UCSD-AML1 (cell line): ENCODE measurements around the gene TMEM187.
"Not testable (repeated sequence)": the region's sequence is repeated elsewhere in the genome, so short reads cannot be mapped to it uniquely, and the experiment has no call there.

Experiments
- DNase-seq: peaks from one replicate; lab custom pipeline; 2025; ENCODE audit not compliant: unreplicated experiment; lab: John Stamatoyannopoulos, UW

Gene TMEM187

DNA sequence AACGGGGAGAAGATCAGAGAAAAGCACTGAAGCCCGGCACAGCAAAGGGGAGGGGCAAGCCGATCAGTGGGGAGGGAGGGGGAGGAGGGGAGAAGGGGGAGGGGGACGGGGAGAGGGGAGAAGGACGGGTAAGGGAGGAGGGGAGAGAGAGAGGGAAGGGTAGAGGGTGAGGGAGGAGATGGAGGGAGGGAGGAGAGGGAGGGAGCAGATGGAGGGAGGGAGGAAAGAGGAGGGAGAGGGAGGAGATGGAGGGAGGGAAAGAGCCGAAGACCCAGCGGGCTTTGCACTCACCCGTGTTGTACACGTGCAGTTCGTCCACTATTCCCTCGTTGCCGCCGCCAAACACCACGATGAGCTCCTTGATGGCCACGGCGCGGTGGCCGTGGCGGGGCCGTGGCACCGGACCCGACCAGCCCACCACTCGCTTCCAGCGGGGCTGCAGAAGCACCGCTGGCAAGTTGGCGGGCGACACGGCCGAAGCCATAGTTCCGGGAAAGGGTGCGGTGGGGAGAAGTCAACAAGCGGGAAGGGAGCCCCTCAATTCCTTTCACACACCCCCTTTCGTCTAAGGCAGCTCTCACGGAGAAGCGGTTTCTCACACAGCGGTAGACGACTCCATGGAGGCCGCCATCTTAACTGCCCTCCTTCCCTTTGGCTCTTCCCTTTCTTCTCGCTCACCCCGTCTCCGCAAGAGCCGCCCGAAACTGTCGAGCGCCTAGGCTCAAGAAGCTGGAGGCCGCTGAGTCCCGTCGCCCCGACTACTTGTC lies 2.0 kb upstream of the TMEM187 start:
- peak; percentile 56 for DNase-seq

DNA sequence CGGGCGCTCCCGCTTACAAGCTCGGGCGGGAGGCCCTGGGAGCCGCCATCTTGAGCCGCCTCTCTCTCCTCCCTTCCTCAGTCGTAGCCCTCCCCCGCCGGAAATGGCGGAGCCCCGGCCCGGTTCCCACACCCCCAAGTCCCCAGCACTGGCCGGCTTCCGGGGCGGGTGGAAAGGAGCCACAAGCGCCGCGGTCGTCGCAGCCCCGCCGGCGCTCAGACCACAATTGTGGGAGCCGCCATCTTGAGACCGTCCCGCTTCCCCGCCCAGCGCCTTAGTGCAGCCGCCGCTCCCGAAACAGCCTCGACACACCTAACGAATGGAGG lies 1.5 kb upstream of the TMEM187 start:
- peak; percentile 94 for DNase-seq

DNA sequence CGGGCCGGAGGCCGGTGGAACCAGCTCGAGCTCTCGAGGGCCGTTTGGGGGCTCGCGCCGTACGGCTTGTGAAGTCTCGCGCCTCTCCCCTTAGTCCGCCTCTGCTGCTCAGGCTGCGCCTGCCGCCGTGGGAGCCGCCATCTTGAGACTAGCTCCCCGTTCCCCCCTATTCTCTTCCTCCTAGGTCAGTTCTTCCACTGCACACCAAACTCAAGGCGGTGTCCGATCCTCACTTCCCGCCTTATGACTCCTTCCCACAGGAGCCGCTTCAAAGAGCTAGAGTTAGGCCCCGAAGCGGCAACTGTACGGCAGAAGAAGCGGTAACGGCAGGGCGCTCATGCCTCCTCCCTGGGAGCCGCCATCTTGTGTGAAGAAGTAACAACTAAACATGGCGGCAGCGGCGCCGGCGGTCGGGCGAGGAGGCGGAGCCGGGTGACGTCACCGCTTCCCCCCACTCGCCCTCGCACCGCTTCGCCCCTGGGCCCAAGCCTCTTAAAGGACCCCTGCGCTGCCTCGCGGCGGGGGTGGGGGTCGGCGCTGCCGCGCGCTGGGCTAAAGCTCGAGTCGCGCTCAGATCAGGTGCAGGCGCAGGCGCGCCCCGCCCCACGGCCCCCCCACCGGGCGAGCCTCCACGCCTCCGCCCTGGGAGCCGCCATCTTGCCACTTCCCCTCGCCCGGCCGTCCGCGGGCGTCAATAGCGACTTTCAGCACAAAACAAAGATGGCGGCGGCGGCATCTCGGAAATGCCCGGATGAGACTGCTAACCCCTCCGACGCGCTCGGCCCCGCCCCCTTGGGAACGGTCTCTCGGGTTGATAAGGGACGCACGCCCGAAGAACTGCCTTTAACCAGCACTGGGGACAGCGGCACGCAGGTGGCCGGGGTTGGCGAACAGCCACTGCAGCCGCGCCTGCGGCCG lies 845 bp upstream of the TMEM187 start, which contains the start of gene HCFC1:
TSS of gene HCFC1 (minus strand) at position 369 of the 918 bp plus-strand sequence. CDS start 978 bp downstream, outside the sequence.
- peak; percentile 96 for DNase-seq

DNA sequence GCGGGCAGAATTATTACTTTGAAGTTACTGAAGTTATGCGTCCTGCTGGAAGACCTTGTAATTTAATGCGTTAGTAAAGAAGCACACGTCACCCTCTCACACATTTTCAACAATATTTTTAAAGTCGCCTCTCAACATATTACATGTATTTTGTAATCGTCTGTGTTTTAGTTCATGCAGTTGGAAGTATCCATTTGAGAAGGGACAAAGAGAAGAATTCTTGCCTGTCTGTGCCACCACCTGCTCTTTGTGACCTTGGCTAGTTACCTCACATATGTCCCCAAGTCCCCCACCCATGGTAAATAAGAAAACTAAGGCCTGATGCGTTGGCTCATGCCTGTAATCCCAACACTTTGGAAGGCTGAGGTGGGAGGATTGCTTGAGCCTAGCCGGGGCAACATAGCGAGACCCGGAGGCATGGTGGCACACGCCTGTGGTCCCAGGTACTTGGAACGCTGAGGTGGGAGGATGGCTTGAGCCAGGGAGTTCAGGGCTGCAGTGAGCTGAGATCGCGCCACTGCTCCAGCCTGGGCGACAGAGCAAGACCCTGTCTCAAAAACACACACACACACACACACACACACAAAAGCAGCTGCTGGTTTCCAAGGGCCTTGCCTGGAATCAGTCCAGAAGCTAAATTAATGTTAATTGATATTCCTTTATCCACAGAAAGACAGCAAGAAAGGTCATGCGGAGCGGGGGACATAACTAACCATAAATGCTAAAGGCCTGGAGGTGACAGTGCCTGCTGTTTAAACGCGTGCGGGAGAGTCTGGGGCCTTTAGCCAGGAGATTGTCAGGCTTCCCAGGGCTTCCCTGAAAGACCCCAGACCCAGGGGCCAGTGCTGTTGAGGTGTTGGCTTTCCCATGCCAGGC lies 811 bp downstream of the TMEM187 start:
- DNase-seq: no peak

DNA sequence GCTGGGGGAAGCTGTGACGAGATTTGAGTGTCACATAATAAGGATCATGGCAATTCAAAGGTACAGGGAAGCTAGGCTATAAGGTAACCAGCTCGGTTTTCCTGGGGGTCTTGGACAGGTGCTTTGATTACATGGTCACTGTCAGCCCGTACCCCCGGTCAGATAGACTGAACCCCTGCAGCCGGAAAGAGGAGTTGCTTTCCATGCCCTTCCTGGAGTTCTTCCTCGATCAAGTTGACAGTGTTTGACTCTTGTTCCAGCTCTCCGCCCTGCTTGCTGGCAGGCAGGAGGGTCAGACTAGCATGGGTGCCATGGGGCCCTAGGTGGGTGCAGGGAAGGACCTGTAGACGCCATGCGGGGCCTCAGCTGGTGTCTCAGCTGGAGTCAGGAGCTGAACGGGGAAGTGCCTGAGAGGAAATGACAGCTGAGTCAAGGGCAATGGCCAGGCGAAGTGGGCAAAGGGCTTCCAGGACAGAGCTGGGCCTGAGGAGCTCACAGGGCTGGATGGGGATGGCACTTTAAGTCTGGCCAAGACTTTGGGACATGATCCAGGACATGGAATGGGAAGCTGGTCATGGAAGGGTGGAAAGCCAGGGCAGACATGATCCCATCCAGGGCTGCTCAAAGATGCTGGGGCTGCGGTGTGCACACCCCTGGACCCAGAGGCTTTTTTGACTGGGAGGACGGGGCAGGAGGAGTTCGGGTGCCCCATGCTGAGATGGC lies 1.6 kb downstream of the TMEM187 start:
- DNase-seq: peak; percentile 26

DNA sequence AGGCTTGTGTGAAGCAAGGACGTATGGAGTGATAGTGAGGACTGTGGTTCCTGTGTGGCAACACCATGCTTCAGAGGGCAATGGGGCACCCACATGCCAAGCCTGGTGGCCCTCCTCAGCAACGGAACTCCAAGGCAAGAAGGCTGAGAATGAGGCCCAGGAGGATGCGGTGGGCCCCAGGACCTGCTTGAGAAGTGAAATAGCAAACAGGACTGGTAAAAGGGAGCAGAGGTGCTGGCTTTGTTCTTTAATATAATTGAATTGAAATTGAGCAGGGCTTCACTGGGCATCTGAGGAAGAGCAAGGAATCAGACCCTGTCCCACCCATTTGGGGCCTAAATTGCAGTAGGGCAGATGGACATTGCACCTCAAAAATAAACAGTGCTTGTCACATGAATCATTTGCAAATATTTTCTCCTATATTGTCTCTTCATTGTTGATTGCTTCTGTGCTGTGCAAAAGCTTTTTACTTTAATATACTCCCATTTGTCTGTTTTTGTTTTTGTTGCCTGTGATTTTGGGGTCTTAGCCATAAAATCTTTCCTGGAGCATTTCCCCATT lies 2.3 kb downstream of the TMEM187 start:
- DNase-seq: no peak

DNA sequence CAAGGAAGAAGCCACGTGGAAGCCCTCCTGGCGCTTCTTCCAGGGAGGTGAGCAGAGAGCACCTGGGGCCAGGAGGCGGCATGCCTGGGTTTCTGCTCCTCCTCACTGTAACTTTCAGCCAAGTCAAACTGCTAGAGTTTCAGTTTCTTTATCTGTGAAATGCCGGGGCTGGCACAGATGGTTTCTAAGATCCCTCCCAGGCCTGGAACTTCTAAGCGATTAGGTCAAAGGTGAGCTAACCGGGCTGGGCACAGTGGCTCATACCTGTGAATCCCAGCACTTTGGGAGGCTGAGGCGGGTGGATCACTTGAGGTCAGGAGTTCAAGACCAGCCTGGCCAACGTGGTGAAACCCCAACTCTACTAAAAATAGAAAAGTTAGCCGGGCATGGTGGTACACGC lies 7.8 kb downstream of the TMEM187 start:
- not testable (repeated sequence) for DNase-seq

DNA sequence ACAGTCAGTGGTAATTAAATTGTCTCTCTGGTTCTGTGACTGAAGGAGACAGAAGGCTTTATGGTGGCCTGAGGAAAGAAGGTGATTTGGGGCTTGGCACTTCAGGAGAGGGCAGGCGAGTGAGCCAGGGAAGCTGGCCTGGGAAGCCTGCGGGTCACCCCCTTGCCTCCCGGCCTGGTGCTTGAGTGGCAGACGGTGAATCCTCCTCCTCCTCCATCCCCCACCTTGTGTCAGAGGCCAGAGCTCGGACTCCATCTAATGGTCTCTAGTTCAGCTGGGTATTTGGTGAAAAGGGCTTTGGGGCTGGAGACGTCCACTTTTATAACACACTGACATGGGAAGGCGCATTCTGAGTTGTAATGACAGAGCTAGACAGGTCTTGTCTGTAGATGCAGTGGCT lies 8.7 kb downstream of the TMEM187 start:
- DNase-seq: no peak

DNA sequence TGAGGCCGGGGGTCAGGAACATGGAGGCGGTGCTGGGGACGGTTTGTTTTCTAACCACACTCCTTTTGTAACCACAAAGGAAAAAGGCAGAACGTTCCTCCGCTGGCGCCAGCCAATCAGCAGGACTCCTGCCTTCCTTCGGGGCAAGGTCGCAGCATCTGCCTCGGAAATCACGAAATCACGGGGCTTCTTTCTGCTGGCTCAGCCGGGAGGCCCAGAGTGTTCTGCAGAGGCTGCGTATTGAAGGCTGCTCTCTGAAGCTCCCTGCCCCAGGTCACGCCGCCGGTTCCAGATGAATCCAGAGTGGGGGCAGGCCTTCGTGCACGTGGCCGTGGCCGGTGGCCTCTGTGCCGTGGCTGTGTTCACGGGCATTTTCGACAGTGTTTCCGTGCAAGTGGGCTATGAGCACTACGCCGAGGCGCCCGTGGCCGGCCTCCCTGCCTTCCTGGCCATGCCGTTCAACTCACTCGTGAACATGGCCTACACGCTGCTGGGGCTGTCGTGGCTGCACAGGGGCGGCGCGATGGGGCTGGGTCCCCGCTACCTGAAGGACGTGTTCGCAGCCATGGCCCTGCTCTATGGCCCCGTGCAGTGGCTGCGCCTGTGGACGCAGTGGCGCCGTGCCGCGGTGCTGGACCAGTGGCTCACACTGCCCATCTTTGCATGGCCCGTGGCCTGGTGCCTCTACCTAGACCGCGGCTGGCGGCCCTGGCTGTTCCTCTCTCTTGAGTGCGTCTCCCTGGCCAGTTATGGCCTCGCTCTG lies 9.4 kb downstream of the TMEM187 start:
- peak; percentile 75 for DNase-seq

DNA sequence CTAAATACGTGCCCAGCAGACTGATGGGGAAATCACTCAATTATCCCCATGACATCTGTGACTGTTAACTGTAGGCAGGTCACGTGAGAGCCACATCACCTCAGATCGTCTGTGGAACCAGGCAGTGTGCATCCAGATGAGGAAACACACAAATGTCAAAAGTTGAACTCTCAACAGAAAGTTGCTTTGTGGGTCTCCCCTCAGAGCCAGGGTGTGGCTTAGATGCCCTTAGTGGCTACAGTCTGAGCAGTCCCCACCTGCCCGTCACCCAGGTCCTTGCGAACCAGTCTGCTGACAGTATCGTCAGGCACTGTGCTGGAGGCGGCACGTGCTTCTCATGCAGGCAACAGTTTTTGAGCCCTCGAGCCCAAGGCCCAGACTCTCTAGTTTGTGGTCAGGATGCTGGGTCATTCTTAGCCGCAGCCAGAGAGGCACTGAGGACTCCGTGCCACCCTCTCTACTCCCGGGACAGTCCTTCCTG lies 10.8 kb downstream of the TMEM187 start:
- DNase-seq: no peak

DNA sequence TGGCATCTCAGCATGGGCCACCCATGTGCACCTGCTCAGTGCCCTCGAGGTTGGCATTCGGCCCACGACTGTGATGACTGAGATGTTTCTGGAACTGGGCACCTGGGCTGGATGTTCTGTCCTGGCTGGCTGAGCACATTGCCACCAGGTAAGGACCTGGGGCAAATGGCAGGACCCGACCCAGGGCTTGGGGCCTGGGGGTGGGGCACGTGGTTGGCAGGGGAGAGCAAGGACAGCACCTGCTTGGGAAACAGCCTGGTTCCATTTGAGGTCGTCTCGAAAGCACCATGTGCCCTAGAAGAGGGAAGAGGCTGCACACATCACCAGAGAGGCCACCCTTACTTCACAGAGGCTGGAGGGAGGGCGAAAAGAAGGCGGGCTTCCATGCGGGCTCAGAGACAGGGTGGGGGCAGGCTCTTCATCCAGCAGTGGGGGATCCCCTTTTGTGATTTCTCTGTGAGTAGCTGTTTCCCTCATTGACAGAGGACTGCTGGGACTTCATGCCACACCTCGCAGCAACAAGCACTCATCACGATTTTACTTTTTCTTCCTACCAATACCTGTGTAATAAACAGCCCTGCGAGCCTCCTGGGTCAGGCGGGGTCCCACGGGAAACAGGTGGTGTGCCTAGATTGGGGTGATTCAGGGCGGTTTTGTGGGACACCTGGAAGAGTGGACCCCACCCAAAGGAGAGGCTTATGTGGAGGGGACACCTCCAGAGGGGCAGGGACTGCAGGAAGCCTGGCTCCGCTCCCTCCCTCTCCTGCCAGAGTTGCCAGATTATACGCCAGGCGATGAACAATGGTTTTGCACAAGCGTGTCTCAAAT lies 12.0 kb downstream of the TMEM187 start:
- no peak for DNase-seq

DNA sequence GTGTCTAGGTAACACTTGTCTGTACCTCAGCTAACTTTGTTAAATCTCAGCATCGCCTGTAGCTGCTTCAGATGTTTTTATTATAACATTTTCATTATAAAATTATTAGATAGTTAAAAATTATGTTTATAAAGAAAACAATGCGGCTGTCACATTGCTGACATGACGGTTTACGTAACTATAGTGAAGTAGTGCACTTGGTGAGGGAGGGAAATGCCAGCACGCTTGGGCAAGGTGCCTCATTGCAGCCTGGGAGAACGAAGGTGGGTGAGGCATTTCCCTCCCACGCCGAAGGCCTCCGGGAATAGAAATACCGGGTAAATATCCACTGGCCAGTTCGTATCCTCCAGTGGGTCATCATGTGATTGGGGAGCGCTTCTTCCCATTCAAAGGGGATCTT lies 15.9 kb downstream of the TMEM187 start:
- no peak for DNase-seq

DNA sequence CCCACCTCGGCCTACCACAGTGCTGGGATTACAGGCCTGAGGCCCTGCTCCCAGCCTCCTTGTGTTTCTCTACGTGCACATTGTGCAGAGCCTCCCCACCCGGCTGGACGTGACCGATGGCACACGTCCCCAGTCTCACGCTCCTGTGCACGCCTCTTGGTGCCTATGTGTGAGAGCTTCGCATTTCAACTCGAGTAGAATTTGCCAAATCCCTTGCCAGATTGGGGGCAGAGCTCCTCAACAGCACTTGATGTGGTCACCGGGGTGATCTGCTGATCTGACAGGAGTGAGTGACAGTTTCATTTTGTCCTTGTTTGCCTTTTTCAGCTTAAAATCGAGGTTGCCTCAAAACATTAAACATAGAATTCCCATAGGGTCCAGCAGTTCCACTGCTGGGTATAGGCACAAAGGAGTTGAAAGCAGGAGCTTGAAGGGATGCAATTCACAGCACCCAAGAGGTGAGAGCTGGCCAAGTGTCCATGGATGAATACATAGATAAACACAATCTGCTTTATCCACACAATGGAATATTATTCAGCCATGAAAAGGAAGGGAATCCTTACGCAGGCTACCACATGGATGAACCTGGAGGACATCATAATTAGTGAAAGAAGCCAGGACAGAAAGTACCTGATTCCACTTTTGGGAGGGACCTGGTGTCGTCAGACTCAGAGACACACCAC lies 17.6 kb downstream of the TMEM187 start:
- no peak for DNase-seq

DNA sequence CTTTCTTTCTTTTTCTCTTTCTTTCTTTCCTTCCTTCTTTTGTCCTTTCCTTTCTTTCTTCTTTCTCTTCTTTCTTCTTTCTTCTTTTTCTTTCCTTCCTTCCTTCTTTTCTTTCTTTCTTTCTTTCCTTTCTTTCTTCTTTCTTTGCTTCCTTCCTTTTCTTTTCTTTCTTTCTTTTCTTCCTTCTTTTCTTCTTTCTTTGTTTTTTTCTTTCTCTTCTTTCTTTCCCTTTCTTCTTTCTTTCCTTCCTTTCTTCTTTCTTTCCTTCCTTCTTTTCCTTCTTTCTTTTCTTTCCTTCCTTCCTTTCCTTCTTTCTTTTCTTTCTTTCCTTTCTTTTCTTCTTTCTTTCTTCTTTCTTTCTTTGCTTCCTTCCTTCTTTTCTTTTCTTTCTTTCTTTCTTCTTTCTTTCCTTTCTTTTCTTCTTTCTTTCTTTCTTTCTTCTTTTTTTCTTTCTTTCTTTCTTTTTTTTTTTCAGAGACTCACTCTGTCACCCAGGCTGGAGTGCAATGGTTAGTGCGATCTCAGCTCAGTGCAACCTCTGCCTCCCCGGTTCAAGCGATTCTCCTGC lies 18.5 kb downstream of the TMEM187 start:
- no peak for DNase-seq

DNA sequence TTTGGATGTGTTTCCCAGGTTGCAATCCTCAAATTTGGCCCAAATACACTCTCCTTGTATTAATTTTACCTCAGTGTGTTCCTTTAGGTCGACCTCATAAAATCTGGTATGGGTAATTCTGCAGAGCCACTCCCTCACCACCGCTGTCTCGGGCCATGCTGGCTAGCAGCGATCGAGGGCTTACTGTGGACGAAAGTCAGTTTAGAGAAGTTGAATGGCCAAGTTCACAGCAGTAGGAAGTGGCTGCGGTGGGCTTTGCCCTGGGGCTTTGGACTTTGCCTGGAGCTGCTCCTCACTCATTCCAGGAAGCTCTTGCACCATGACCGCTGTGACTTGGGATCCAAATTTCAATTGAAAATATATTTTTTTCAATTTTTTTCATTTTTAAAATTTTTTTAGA lies 19.6 kb downstream of the TMEM187 start:
- DNase-seq: peak; percentile 43

DNA sequence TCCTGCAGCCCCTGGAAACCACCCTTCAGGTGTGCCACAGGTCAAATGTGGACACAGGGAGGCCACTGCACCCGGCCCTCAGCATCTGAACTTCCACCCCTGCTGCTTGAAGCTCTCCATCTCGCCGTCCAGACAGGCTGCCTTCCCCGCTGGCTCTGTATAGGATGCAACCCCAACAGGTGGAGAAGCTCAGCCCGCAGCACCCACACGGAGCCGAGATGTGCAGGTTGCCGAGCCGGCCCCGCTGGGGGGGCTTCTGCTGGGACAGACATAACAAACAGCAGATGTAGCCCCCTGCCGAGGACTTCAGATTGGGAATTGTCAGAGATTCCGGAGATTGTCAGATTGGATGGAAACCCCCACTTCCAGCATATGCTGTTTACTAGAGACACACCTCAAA lies 20.5 kb downstream of the TMEM187 start:
- no peak for DNase-seq

DNA sequence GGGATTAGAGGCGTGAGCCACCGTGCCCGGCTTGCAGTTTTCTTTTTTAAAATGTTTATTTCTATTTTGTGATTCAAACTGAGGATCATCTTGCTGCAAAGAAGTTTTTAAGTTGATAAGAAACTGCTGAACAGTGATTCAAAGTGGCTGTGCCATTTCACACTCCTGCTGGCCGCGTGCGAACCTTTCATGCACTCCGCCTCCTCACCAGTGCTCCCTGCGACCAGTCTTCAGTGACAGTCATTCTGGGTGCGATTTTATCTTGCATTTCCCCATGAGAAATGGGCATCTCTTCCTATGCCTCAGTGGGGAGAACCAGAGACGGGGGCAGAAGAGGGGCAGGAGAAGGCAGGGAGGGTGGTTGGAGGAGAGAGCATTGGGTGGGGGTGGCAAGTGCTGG lies 21.4 kb downstream of the TMEM187 start:
- no peak for DNase-seq

DNA sequence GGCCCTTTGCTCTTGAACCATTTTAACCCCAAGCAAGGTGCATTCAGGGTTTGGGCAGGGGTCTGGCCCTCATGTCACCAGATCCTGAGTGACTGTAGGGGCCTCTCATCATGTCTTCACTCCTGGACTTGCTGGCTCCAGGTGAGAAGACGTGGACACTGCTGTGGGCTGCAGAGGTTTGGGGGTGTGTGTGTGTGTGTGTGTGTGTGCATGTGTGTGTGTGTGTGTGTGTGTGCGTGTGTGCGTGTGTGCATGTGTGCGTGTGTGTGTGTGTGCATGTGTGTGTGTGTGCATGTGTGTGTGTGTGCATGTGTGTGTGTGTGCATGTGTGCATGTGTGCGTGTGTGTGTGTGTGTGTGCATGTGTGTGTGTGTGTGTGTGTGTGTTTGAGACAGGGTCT lies 21.8 kb downstream of the TMEM187 start:
- DNase-seq: not testable (repeated sequence)
